WI38 (cell line): Measurements from ENCODE around the gene TNFSF11.

Experiments used
- H3K4me3 ChIP-seq: 2 replicates; pipeline ENCODE4 v1.5.1; 2011; ENCODE audit warnings: low read depth, mild to moderate bottlenecking, control low read depth, low read length
- TF ChIP-seq, protein P1 (sequence below): IDR thresholded peaks from 2 replicates; pipeline ENCODE4 v1.5.1; 2012; ENCODE audit warnings: low read depth, mild to moderate bottlenecking, control low read depth, low read length

The TNFSF11 gene

DNA sequence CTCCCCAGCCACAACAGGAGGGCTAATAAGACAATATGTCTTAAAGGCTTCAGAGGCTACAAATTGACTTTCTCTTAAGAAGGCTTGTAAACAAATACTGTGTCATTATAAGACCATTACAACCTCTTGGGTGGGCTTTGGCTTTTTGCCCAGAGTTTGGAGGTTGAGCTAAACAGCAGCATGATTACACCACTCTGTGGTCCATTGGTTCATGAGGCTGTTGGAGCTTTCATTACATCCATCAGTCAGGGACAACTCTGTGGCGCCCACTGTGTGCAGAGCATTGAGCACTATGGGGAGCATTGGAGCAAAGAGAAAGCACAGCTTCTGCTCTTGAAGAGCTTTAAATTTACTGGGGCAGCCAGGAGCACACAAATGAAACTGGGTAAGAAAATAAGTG is 75.9 kb downstream of the TNFSF11 start:
- TF ChIP-seq, protein P1, sequence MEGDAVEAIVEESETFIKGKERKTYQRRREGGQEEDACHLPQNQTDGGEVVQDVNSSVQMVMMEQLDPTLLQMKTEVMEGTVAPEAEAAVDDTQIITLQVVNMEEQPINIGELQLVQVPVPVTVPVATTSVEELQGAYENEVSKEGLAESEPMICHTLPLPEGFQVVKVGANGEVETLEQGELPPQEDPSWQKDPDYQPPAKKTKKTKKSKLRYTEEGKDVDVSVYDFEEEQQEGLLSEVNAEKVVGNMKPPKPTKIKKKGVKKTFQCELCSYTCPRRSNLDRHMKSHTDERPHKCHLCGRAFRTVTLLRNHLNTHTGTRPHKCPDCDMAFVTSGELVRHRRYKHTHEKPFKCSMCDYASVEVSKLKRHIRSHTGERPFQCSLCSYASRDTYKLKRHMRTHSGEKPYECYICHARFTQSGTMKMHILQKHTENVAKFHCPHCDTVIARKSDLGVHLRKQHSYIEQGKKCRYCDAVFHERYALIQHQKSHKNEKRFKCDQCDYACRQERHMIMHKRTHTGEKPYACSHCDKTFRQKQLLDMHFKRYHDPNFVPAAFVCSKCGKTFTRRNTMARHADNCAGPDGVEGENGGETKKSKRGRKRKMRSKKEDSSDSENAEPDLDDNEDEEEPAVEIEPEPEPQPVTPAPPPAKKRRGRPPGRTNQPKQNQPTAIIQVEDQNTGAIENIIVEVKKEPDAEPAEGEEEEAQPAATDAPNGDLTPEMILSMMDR: no peak
- no peak overlapping the region for H3K4me3 ChIP-seq

DNA sequence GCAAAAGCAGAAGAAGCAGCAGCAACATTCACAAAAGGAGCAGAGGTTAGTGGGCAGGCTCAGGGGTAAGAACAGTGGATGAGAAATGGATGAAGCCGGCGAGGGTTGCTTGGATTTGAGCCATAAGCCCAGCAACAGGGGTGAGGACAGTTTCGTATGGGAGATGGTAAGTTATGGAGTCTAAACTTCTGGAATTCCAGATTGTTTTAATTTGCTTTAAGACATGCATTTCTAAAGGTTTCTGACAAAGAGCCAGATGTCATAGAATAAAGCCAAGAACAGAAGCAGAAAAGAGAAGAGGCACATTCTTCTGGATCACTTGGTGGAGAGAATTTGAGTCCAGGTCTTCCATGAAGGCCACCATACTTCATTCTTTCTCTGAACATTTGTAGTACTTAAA is 76.6 kb downstream of the TNFSF11 start:
- TF ChIP-seq, protein P1: no peak

DNA sequence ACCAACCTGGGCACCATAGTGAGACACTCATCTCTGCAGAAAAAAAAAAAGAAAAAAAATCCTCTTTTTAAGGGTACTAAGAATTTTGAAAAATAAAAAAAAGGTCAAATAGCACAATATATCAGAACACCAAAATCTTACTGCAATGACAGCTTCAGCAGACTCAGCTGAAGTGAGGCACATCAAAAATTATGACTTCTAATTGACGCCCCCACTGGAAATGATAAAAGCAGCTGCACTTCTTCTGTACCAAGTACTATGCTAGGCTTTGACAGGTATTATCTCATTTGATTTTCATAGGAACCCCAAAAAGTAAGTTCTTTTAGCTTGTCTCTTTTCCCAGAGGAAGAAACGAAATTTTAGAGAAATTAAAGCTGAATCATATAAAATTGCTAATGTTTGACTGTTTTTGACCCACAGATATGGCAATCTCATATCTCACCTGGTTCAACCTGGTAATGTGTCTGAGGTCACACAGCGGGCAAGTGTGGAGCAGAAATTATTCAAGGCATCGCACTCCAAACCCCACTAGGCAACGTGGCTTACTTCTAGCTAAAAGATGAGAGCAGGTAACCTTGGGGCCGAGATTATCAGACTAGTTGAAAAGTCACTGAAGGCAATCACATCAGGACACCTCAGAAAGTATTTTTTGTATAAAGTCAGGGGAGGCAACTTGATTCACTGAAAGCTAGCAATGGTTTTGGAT is 78.1 kb downstream of the TNFSF11 start:
- TF ChIP-seq, protein P1: no peak
- no peak overlapping the region for H3K4me3 ChIP-seq

More for the DNA sequence above, 76.6 kb downstream of the TNFSF11 start:
- H3K4me3 ChIP-seq: no peak overlapping the region

DNA sequence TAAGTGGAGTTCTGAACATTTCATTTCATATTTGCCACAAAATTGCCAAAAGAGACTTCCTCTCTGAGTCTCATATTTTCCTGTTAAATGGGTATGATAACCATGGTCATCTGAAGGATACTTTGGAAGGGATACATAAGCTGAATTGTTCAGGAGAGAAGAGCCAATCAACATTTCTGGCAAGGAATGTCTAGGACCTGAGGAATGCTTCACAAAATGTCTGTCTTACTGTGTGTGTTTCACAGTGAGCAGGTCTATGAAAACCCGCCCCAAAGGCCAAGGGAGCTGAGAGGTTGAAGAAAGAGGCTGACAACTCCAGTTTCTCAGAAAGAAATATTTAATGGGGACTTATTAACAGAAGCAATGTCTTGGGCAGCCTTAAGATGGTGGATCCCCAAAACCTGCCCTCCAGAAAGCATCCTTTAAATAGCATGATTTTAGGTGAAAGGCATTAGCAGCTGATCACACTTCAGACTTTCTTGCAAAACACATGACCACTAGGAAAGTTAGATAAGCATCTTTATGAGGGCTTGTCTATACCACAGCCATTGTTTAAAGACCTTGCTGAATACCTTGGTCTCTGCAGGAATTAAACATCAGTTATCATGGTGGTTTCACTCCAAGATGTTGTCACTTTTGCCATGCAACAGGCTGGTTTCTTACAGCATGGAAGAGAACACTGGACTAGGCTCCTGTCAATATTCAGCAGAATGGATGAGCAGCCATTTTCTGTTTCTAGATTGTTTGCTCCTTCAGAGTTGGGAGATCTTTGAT is 78.9 kb downstream of the TNFSF11 start:
- no peak overlapping the region for H3K4me3 ChIP-seq
- TF ChIP-seq, protein P1: no peak

DNA sequence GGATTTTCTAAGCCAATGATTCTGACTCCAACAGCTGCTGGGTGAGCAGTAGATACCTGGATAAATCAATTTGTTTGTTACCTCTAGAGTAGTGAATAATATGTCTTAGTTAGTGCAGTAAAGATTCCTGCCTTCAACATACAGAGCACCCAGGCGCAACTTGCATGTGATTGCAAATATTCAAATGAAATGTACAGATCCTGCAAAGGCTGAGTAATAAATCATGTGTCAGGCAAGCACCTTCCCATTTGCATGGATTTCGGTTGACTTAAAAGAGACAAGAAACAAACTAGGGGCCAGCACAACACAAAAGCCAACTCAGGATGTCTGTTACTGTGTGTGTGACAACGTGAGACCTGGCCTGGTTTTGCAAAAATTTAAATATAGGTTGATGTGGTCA is 79.7 kb downstream of the TNFSF11 start:
- no peak overlapping the region for H3K4me3 ChIP-seq
- TF ChIP-seq, protein P1: no peak

DNA sequence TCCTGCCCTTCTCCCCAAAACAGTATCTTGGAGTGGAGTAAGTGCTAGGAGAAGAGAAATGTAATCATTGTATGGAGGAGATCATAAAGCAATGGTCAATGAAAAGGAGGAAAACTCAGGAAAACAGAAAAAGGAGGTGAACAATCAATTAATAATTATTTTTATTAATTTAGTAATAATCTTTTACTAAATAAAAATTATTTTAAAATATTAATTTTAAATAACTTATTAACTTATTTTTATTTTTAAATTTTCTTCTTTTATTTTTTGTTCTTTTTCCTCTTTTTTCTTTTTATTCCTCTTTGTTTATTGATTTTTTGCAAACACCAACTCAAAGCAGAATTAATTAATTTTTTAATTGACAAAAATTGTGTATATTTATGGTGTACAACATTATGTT is 80.3 kb downstream of the TNFSF11 start:
- TF ChIP-seq, protein P1: no peak
- H3K4me3 ChIP-seq: no peak overlapping the region

DNA sequence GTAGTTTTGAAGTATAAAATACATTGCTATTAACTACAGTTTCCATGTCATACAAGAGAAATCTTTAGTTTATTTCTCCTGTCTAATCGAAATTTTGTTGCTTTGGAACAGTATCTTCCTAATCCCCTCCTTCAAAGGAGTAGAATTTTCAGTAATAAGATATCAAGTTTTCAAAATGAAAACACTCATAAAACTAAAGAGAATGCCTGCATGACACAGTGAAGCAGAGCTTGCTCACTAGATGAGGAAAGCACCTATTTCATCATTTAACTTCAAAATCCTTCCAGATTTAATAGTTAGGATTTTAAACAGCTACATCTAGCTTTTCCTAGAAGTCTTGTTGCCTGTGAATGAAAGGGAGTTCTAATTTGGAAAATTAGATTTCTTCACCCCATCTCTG is 80.8 kb downstream of the TNFSF11 start:
- H3K4me3 ChIP-seq: no peak overlapping the region
- TF ChIP-seq, protein P1: no peak
